Uterus (tissue), 2 donors: ENCODE measurements around the gene FGFR3.

ENCODE experiments used
- POLR2A ChIP-seq, 2 donors: fragments of 450-650 bp; IDR thresholded peaks; one replicate each; pipeline ENCODE4 v1.6.1; 2016; ENCODE audit warnings: antibody characterized with exemption in 2 of 2, mild to moderate bottlenecking in 1 of 2, moderate library complexity in 1 of 2
- TF ChIP-seq, protein P1 (sequence below), 4 experiments: fragments of 200-600 bp in 2 of 4; fragments of 450-650 bp in 2 of 4; sonication (generic) in 2 of 4; IDR thresholded peaks; one replicate each; pipeline ENCODE4 v1.5.1; 2016 to 2019; ENCODE audit warnings: antibody characterized with exemption in 4 of 4, mild to moderate bottlenecking in 2 of 4, moderate library complexity in 1 of 4

DNA sequence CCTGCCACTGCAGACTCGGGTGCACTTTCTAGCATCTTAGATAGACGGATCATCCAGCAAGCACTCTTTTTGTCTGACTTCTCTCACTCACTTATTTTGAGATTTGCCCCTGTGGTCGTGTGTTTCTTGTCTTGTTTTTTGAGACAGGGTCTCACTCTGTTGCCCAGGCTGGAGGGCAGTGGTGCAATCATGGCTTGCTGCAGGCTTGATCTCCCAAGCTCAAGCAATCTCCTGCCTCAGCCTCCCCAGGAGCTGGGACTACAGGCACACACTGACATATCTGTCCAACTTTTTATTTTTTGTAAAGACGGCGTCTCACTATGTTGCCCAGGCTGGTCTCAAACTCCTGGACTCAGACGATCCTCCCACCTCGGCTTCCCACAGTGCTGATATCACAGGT, 26.7 kb downstream of the FGFR3 start:
- TF ChIP-seq POLR2A (IDR thresholded peaks at IDR 0.05): no peak
- TF ChIP-seq, protein P1, sequence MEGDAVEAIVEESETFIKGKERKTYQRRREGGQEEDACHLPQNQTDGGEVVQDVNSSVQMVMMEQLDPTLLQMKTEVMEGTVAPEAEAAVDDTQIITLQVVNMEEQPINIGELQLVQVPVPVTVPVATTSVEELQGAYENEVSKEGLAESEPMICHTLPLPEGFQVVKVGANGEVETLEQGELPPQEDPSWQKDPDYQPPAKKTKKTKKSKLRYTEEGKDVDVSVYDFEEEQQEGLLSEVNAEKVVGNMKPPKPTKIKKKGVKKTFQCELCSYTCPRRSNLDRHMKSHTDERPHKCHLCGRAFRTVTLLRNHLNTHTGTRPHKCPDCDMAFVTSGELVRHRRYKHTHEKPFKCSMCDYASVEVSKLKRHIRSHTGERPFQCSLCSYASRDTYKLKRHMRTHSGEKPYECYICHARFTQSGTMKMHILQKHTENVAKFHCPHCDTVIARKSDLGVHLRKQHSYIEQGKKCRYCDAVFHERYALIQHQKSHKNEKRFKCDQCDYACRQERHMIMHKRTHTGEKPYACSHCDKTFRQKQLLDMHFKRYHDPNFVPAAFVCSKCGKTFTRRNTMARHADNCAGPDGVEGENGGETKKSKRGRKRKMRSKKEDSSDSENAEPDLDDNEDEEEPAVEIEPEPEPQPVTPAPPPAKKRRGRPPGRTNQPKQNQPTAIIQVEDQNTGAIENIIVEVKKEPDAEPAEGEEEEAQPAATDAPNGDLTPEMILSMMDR (IDR thresholded peaks at IDR 0.05): no peak
